ENCODE measurements around the gene SFMBT1. TPM values are rescaled to one million over a fixed set of nuclear protein-coding genes. Genes with fewer than 3 reads are reported as not detected.
"Not testable (repeated sequence)": the region's sequence is repeated elsewhere in the genome, so short reads cannot be mapped to it uniquely, and the experiment has no call there.

Gene SFMBT1
- polyA plus RNA-seq, 1 experiment: 2.0 TPM

- Histone ChIP-seq H3K27ac (ENCODE audit: low read depth, low read length) (no peak overlapping the region), H3K27me3 (ENCODE audit: control insufficient read depth, insufficient read depth, low read length) (no peaks in the 10 kb centered on the region), H3K4me3 (ENCODE audit: low read depth, low read length) (no peak overlapping the region), H3K9me3 (ENCODE audit: control insufficient read depth, insufficient read depth, low read length) (no peaks in the 10 kb centered on the region)
- POLR2A ChIA-PET: no interaction called here
- DNase-seq (ENCODE audit: low read depth, low spot score): no peak
- CTCF ChIA-PET: no interaction called here
- no peak for TF ChIP-seq CTCF (IDR thresholded peaks at IDR 0.05; ENCODE audit: low read depth, low read length)
These were observed 7.0 kb downstream of the SFMBT1 start for GRCh38 chr3:53038679-53039375.

GRCh38 chr3:53035825-53036619 lies 9.9 kb downstream of the SFMBT1 start:
- TF ChIP-seq CTCF (IDR thresholded peaks at IDR 0.05; ENCODE audit: low read depth, low read length): no peak
- Histone ChIP-seq H3K9me3 (ENCODE audit: control insufficient read depth, insufficient read depth, low read length) (no peaks in the 10 kb centered on the region), H3K27me3 (ENCODE audit: control insufficient read depth, insufficient read depth, low read length) (no peaks in the 10 kb centered on the region), H3K27ac (ENCODE audit: low read depth, low read length) (no peak overlapping the region), H3K4me3 (ENCODE audit: low read depth, low read length) (no peak overlapping the region)
- DNase-seq (ENCODE audit: low read depth, low spot score): no peak
- ChIA-PET CTCF (interaction anchor here (0.9 to 1.5 kb wide), 2 partner anchors 13 to 37 kb away, joined by 3 to 4 read pairs; no protein-coding TSS in a partner anchor), POLR2A (no interaction called here)

- CTCF ChIA-PET; H3K27me3 ChIP-seq (ENCODE audit: control insufficient read depth, insufficient read depth, low read length); H3K4me3 ChIP-seq (ENCODE audit: low read depth, low read length); H3K27ac ChIP-seq (ENCODE audit: low read depth, low read length); POLR2A ChIA-PET; H3K9me3 ChIP-seq (ENCODE audit: control insufficient read depth, insufficient read depth, low read length); DNase-seq (ENCODE audit: low read depth, low spot score): not testable (repeated sequence)
These were observed 10.9 kb downstream of the SFMBT1 start for GRCh38 chr3:53035018-53035417.

GRCh38 chr3:53034411-53034810 lies 11.5 kb downstream of the SFMBT1 start:
- POLR2A ChIA-PET; H3K27me3 ChIP-seq (ENCODE audit: control insufficient read depth, insufficient read depth, low read length); CTCF ChIA-PET; H3K4me3 ChIP-seq (ENCODE audit: low read depth, low read length); DNase-seq (ENCODE audit: low read depth, low spot score); H3K9me3 ChIP-seq (ENCODE audit: control insufficient read depth, insufficient read depth, low read length); H3K27ac ChIP-seq (ENCODE audit: low read depth, low read length): not testable (repeated sequence)

GRCh38 chr3:53032609-53033008 lies 13.3 kb downstream of the SFMBT1 start:
- Histone ChIP-seq H3K27me3 (ENCODE audit: control insufficient read depth, insufficient read depth, low read length) (no peaks in the 10 kb centered on the region), H3K9me3 (ENCODE audit: control insufficient read depth, insufficient read depth, low read length) (no peaks in the 10 kb centered on the region), H3K4me3 (ENCODE audit: low read depth, low read length) (no peak overlapping the region), H3K27ac (ENCODE audit: low read depth, low read length) (no peak overlapping the region)
- POLR2A ChIA-PET: no interaction called here
- TF ChIP-seq CTCF (IDR thresholded peaks at IDR 0.05; ENCODE audit: low read depth, low read length): no peak
- CTCF ChIA-PET: no interaction called here
- DNase-seq (ENCODE audit: low read depth, low spot score): no peak
